ENCODE results near the gene VWF.

DNA sequence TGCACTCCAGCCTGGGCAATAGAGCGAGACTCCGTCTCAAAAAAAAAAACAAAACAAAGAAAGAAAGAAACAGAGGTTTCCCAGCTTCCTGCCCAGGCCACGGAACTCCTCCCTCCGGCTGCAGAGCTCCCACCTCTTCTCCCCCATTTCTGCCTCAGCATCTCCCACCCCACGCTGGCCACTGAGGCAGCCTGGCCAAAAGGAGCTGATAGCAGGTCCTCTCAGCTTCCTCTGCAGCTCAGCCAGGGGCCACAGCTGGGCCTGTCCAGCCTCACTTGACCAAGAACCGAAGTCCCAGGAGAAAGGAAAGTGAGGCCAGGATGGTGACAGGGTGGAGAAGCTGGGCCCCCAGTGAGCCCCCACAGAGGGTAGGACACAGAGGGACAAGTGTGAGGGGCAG lies 42.3 kb upstream of the VWF start:
- TF ChIP-seq POLR2A (IDR thresholded peaks at IDR 0.05; ENCODE audit: low read length) (no peak), GATA1 (IDR thresholded peaks at IDR 0.05; ENCODE audit: low read depth, low read length) (no peak)

Data from erythroblast (primary cell).